Right ventricle myocardium superior (tissue), 1 donor: ENCODE results near the gene HAO2. TPM values are rescaled to one million over a fixed set of nuclear protein-coding genes. Genes with fewer than 3 reads are reported as not detected.
"Not testable (repeated sequence)": the region's sequence is repeated elsewhere in the genome, so short reads cannot be mapped to it uniquely, and the experiment has no call there.

ENCODE experiments used
- ATAC-seq: fragments of 200-7000 bp; cut with Tn5 transposase; one replicate; pipeline ENCODE4 v1.9.1; 2020; ENCODE audit warnings: mild to moderate bottlenecking; ENCODE audit not compliant: poor library complexity
- DNase-seq: peaks from one replicate; pipeline ENCODE4 v3.0.0-alpha.2; 2020
- intact Hi-C: fragments of 100-400 bp; cut with DNase I; formaldehyde crosslinking; loops from one replicate; pipeline ENCODE4 v1.11.2; 2022
- total RNA-seq: library from RNA; stranded (reverse); fragmentation: NEBNext Ultra II Directional; extraction: Animal tissue kit (Norgen Biotek cat#: 25700); gene quantifications from one replicate; pipeline ENCODE4 v1.2.1, GENCODE V29; 2021
- donor health status: DM: no; HTN: yes; CAD: no; lungs with severe emphysema.

HAO2 gene
- total RNA-seq, 1 donor from 2014 or later, result not detected

GRCh38 chr1:119340861-119341261 is 27.7 kb upstream of the HAO2 start:
- no peak for DNase-seq
- ATAC-seq, result no peak
- intact Hi-C loops, result no loop called here

- intact Hi-C loops, result no loop called here
- DNase-seq, result no peak
- ATAC-seq, result no peak
These were observed 27.1 kb upstream of the HAO2 start for GRCh38 chr1:119341372-119341947.

- ATAC-seq (no peak), DNase-seq (no peak)
- intact Hi-C loops, result no loop called here
These were observed 23.2 kb upstream of the HAO2 start for GRCh38 chr1:119345398-119345797.

- no peak for DNase-seq
- ATAC-seq, result no peak
- intact Hi-C loops, result no loop called here
These were observed 20.7 kb upstream of the HAO2 start for GRCh38 chr1:119347858-119348257.

- DNase-seq (no peak), ATAC-seq (no peak)
- intact Hi-C loops, result no loop called here
These were observed 19.6 kb upstream of the HAO2 start for GRCh38 chr1:119348941-119349340.

- ATAC-seq, intact Hi-C loops, DNase-seq: not testable (repeated sequence)
These were observed 17.7 kb upstream of the HAO2 start for GRCh38 chr1:119350866-119351265.

- ATAC-seq (no peak), DNase-seq (no peak)
- intact Hi-C loops, result no loop called here
These were observed 16.6 kb upstream of the HAO2 start for GRCh38 chr1:119351997-119352396.

GRCh38 chr1:119353836-119354235 is 14.7 kb upstream of the HAO2 start:
- no peak for ATAC-seq

GRCh38 chr1:119358636-119359035 is 9.9 kb upstream of the HAO2 start:
- intact Hi-C loops, result no loop called here
- DNase-seq, result no peak
- no peak for ATAC-seq

More at GRCh38 chr1:119353836-119354235, 14.7 kb upstream of the HAO2 start:
- no peak for DNase-seq
- intact Hi-C loops, result no loop called here

GRCh38 chr1:119359730-119360129 is 8.9 kb upstream of the HAO2 start:
- ATAC-seq (no peak), DNase-seq (no peak)
- intact Hi-C loops, result no loop called here

- intact Hi-C loops, result no loop called here
- DNase-seq (no peak), ATAC-seq (no peak)
These were observed 7.4 kb upstream of the HAO2 start for GRCh38 chr1:119361205-119361604.

GRCh38 chr1:119361620-119362344 is 6.8 kb upstream of the HAO2 start:
- DNase-seq (no peak), ATAC-seq (no peak)
- intact Hi-C loops, result no loop called here

GRCh38 chr1:119363162-119363561 is 5.4 kb upstream of the HAO2 start:
- intact Hi-C loops, result no loop called here

GRCh38 chr1:119364640-119365039 is 3.9 kb upstream of the HAO2 start:
- intact Hi-C loops, result no loop called here
- no peak for ATAC-seq
- DNase-seq, result no peak

More at GRCh38 chr1:119363162-119363561, 5.4 kb upstream of the HAO2 start:
- DNase-seq (no peak), ATAC-seq (no peak)

- intact Hi-C loops, result no loop called here
- ATAC-seq, result no peak
- no peak for DNase-seq
These were observed 2.2 kb upstream of the HAO2 start for GRCh38 chr1:119366424-119366823.

- DNase-seq (no peak), ATAC-seq (peak; percentile 56)
- intact Hi-C loops, result no loop called here
These were observed 1.0 kb upstream of the HAO2 start for GRCh38 chr1:119367432-119368124.

- intact Hi-C loops, result no loop called here
- DNase-seq (no peak), ATAC-seq (no peak)
These were observed 2.2 kb downstream of the HAO2 start for GRCh38 chr1:119370748-119371147.

- ATAC-seq, result no peak
- intact Hi-C loops, result no loop called here
These were observed 3.2 kb downstream of the HAO2 start for GRCh38 chr1:119371815-119372214.

GRCh38 chr1:119372503-119373086 is 4.0 kb downstream of the HAO2 start:
- no peak for DNase-seq
- intact Hi-C loops, result no loop called here
- no peak for ATAC-seq

More at GRCh38 chr1:119371815-119372214, 3.2 kb downstream of the HAO2 start:
- DNase-seq, result no peak

GRCh38 chr1:119373465-119373864 is 4.9 kb downstream of the HAO2 start:
- DNase-seq (no peak), ATAC-seq (no peak)
- intact Hi-C loops, result no loop called here
